ENCODE data around the gene C17orf107. TPM values are rescaled to one million over a fixed set of nuclear protein-coding genes. Genes with fewer than 3 reads are reported as not detected.
A peak's percentile ranks its signal among the peaks of the same experiment; 100 is the strongest.

Gene C17orf107
- total RNA-seq, 1 experiment from 2014 or later = 1.0 TPM

GRCh38 chr17:4936436-4936835 is 37.1 kb downstream of the C17orf107 start:
- intact Hi-C loops (cut with micrococcal nuclease; ENCODE audit: unreplicated experiment) = no loop called here
- Mint-ChIP-seq H3K27ac (ENCODE audit: unreplicated experiment) (no peak overlapping the region), H3K9me3 (ENCODE audit: unreplicated experiment) (no peaks in the 10 kb centered on the region), H3K36me3 (ENCODE audit: insufficient read depth, unreplicated experiment) (peaks cover 15% of the 10 kb centered on the region), H3K27me3 (ENCODE audit: insufficient read depth, unreplicated experiment) (no peaks in the 10 kb centered on the region), H3K4me3 (ENCODE audit: unreplicated experiment) (no peak overlapping the region), H3K4me1 (ENCODE audit: low read depth, unreplicated experiment) (peaks cover 5% of the 10 kb centered on the region)
- POLR2A ChIA-PET = no interaction called here
- Histone ChIP-seq H3K4me3 (ENCODE audit: low read depth, low read length) (no peak overlapping the region), H3K4me1 (no peaks in the 10 kb centered on the region), H3K36me3 (ENCODE audit: control insufficient read depth, insufficient read depth, low read length) (no peaks in the 10 kb centered on the region), H3K27me3 (replicated peaks; ENCODE audit: control insufficient read depth, insufficient read depth, low read length) (no peaks in the 10 kb centered on the region), H3K9me3 (no peaks in the 10 kb centered on the region)
- CTCF ChIA-PET = no interaction called here
- BruUV-seq (replicated peaks) = no TSS peak
- DNase-seq = no peak
- TF ChIP-seq, protein P1, sequence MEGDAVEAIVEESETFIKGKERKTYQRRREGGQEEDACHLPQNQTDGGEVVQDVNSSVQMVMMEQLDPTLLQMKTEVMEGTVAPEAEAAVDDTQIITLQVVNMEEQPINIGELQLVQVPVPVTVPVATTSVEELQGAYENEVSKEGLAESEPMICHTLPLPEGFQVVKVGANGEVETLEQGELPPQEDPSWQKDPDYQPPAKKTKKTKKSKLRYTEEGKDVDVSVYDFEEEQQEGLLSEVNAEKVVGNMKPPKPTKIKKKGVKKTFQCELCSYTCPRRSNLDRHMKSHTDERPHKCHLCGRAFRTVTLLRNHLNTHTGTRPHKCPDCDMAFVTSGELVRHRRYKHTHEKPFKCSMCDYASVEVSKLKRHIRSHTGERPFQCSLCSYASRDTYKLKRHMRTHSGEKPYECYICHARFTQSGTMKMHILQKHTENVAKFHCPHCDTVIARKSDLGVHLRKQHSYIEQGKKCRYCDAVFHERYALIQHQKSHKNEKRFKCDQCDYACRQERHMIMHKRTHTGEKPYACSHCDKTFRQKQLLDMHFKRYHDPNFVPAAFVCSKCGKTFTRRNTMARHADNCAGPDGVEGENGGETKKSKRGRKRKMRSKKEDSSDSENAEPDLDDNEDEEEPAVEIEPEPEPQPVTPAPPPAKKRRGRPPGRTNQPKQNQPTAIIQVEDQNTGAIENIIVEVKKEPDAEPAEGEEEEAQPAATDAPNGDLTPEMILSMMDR (IDR thresholded peaks at IDR 0.05; ENCODE audit: insufficient read depth in 1 of 2, low read depth in 1 of 2, low read length in 1 of 2, severe bottlenecking in 1 of 2, unreplicated experiment in 1 of 2) = no peak

GRCh38 chr17:4937553-4937952 is 38.2 kb downstream of the C17orf107 start:
- no TSS peak for BruUV-seq (replicated peaks)
- POLR2A ChIA-PET = no interaction called here

GRCh38 chr17:4938069-4938491 is 38.7 kb downstream of the C17orf107 start:
- ChIA-PET CTCF (no interaction called here), POLR2A (no interaction called here)

More at GRCh38 chr17:4937553-4937952, 38.2 kb downstream of the C17orf107 start:
- Mint-ChIP-seq H3K27ac (ENCODE audit: unreplicated experiment) (no peak overlapping the region), H3K9me3 (ENCODE audit: unreplicated experiment) (no peaks in the 10 kb centered on the region), H3K36me3 (ENCODE audit: insufficient read depth, unreplicated experiment) (peaks cover 12% of the 10 kb centered on the region), H3K27me3 (ENCODE audit: insufficient read depth, unreplicated experiment) (no peaks in the 10 kb centered on the region), H3K4me3 (ENCODE audit: unreplicated experiment) (no peak overlapping the region), H3K4me1 (ENCODE audit: low read depth, unreplicated experiment) (peaks cover 5% of the 10 kb centered on the region)
- TF ChIP-seq, protein P1 (IDR thresholded peaks at IDR 0.05; ENCODE audit: insufficient read depth in 1 of 2, low read depth in 1 of 2, low read length in 1 of 2, severe bottlenecking in 1 of 2, unreplicated experiment in 1 of 2) = no peak
- H3K27me3 ChIP-seq (replicated peaks; ENCODE audit: control insufficient read depth, insufficient read depth, low read length) = no peaks in the 10 kb centered on the region
- DNase-seq = no peak
- CTCF ChIA-PET = no interaction called here
- intact Hi-C loops (cut with micrococcal nuclease; ENCODE audit: unreplicated experiment) = no loop called here
- H3K4me3 ChIP-seq (ENCODE audit: low read depth, low read length) = no peak overlapping the region
- no peaks in the 10 kb centered on the region for H3K36me3 ChIP-seq (ENCODE audit: control insufficient read depth, insufficient read depth, low read length)
- no peaks in the 10 kb centered on the region for H3K4me1 ChIP-seq
- no peaks in the 10 kb centered on the region for H3K9me3 ChIP-seq

More at GRCh38 chr17:4938069-4938491, 38.7 kb downstream of the C17orf107 start:
- peak overlapping the region; percentile 87 for H3K4me3 Mint-ChIP-seq (ENCODE audit: unreplicated experiment)
- TF ChIP-seq, protein P1 (IDR thresholded peaks at IDR 0.05; ENCODE audit: insufficient read depth in 1 of 2, low read depth in 1 of 2, low read length in 1 of 2, severe bottlenecking in 1 of 2, unreplicated experiment in 1 of 2) = no peak
- no TSS peak for BruUV-seq (replicated peaks)
- no peaks in the 10 kb centered on the region for H3K9me3 ChIP-seq
- intact Hi-C loops (cut with micrococcal nuclease; ENCODE audit: unreplicated experiment) = no loop called here
- DNase-seq = no peak
- H3K9me3 Mint-ChIP-seq (ENCODE audit: unreplicated experiment) = no peaks in the 10 kb centered on the region
- no peaks in the 10 kb centered on the region for H3K27me3 ChIP-seq (replicated peaks; ENCODE audit: control insufficient read depth, insufficient read depth, low read length)
- no peak overlapping the region for H3K4me3 ChIP-seq (ENCODE audit: low read depth, low read length)
- H3K4me1 ChIP-seq = no peaks in the 10 kb centered on the region
- peaks cover 5% of the 10 kb centered on the region for H3K4me1 Mint-ChIP-seq (ENCODE audit: low read depth, unreplicated experiment)
- no peaks in the 10 kb centered on the region for H3K36me3 ChIP-seq (ENCODE audit: control insufficient read depth, insufficient read depth, low read length)
- no peak overlapping the region for H3K27ac Mint-ChIP-seq (ENCODE audit: unreplicated experiment)
- no peaks in the 10 kb centered on the region for H3K27me3 Mint-ChIP-seq (ENCODE audit: insufficient read depth, unreplicated experiment)
- peaks cover 17% of the 10 kb centered on the region for H3K36me3 Mint-ChIP-seq (ENCODE audit: insufficient read depth, unreplicated experiment)
